ENCODE data around the gene MN1. TPM values are rescaled to one million over a fixed set of nuclear protein-coding genes. Genes with fewer than 3 reads are reported as not detected.

The MN1 gene
- total and polyA plus RNA-seq, 2 of the 8 experiments (the other 6 are each of a cell fraction or from before 2014, with no cell fraction given): 3.1 to 4.9 TPM

DNA sequence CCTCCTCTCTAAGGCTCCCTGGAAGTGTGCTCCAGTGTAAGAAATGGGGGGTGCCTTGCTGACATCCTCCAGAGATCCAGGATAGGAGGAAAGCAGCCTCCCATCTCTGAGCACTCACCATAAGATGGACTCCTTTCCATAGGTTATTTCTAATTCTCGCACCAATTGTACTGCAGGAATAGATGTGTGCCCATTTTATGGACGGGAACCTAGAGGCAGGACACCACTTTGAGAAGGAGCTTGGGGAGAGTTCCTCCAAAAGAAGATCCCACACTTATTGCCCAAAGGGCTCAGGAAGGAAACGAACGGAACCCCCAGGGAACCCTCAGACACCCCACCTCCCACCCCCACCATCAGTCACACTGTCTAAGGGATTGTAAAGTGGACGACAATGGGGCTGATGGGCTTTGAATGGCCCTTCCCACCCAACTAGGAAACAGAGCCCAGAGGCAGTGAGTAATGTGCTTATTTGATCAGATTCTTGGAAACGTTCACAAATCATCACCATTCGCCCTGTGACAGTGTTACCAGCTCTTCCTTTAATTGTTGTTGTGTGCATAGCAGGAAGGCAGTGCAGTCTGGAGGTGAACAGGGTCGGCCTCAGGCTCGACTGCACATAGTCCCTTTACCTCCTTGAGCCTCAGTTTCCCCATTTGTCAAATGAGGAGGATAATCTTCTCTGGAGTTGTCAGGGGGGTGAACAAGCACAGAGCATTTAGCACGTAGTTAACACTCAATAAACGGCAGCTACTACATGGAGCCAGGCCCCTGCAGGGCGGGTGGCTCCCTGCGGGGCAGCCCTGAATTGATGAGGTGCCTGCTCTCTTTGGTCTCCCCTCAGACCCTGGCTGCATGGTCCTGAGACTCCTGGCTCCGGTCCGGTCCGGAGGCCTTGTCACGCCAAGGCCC lies 8.4 kb upstream of the MN1 start:
- ChIA-PET CTCF (ENCODE audit: partially characterized antibody) (interaction anchor here (0.8 to 1.7 kb wide), 8 partner anchors 14 to 273 kb away, joined by 3 to 6 read pairs (median 3); no protein-coding TSS in a partner anchor), POLR2A (ENCODE audit: partially characterized antibody) (interaction anchor here (1.0 kb wide), 1 partner anchor 9 kb away, joined by 3 read pairs; the partner anchor contains the start of gene MN1)
- H4K20me1 ChIP-seq (replicated peaks in 1 of 2; ENCODE audit: control insufficient read depth in 1 of 2, insufficient read depth in 2 of 2, low read length in 2 of 2): no peaks in the 10 kb centered on the region
- no peak overlapping the region for H2BK15ac ChIP-seq (ENCODE audit: low read length)
- H2BK120ac ChIP-seq (replicated peaks; ENCODE audit: low read depth, low read length): no peak overlapping the region
- H2BK12ac ChIP-seq (ENCODE audit: low read depth, low read length): no peak overlapping the region
- no peak overlapping the region for H2AFZ ChIP-seq (ENCODE audit: low read length)
- H3K9ac ChIP-seq (replicated peaks in 1 of 4; ENCODE audit: extremely low read depth in 1 of 4, low read depth in 3 of 4, low read length in 3 of 4): no peak overlapping the region
- H2AK5ac ChIP-seq (ENCODE audit: low read depth, low read length): no peak overlapping the region
- H3K18ac ChIP-seq (ENCODE audit: extremely low read depth, low read length): no peak overlapping the region; the same call in 1 of the 2 replicates
- WGBS, 2 experiments (ENCODE audit: extremely low coverage in 1 of 2, insufficient coverage in 1 of 2, insufficient read length in 1 of 2, insufficient replicate concordance in 2 of 2, low coverage in 1 of 2, low lambda C conversion rate in 2 of 2, missing lambda C conversion rate in 1 of 2): 84% methylated on average over 17 of the region's 17 CpGs; no CpG with 5 or more reads in 1 of the 2 experiments
- no peak overlapping the region for H3K4ac ChIP-seq (replicated peaks; ENCODE audit: insufficient read length, low read depth, low read length)
- peaks cover 2 to 11% (median 6%) of the 10 kb centered on the region in 4 experiments; a peak in 5 of 7 replicates for H3K4me1 ChIP-seq (replicated peaks in 1 of 4; ENCODE audit: control insufficient read depth in 3 of 4, insufficient read depth in 4 of 4, low read length in 3 of 4)
- H2BK20ac ChIP-seq (ENCODE audit: low read length): no peak overlapping the region
- no peak overlapping the region for H4K91ac ChIP-seq (replicated peaks; ENCODE audit: insufficient read length, low read length)
- no peaks in the 10 kb centered on the region for H3K36me3 ChIP-seq (ENCODE audit: control insufficient read depth in 2 of 4, insufficient read depth in 4 of 4, low read length in 3 of 4)
- no peaks in the 10 kb centered on the region for H3K79me1 ChIP-seq (ENCODE audit: low read depth, low read length)
- no peak overlapping the region for H3K56ac ChIP-seq (replicated peaks; ENCODE audit: insufficient read length, low read depth, low read length)
- FAIRE-seq (no peak), DNase-seq (ENCODE audit: low read depth in 1 of 2, low spot score in 2 of 2) (no peak)
- no peak overlapping the region for H3K4me2 ChIP-seq (ENCODE audit: insufficient read depth in 1 of 2, low read depth in 2 of 2, low read length in 2 of 2)
- no peak overlapping the region for H3K4me3 ChIP-seq (ENCODE audit: extremely low read depth in 1 of 4, insufficient read depth in 2 of 4, low read depth in 3 of 4, low read length in 4 of 4)
- TF ChIP-seq JUND (IDR thresholded peaks at IDR 0.05; ENCODE audit: low read length): no peak
- peak; percentile 77 for TF ChIP-seq KDM1A (IDR thresholded peaks at IDR 0.05; ENCODE audit: borderline replicate concordance, low read length)
- TF ChIP-seq, protein P1, sequence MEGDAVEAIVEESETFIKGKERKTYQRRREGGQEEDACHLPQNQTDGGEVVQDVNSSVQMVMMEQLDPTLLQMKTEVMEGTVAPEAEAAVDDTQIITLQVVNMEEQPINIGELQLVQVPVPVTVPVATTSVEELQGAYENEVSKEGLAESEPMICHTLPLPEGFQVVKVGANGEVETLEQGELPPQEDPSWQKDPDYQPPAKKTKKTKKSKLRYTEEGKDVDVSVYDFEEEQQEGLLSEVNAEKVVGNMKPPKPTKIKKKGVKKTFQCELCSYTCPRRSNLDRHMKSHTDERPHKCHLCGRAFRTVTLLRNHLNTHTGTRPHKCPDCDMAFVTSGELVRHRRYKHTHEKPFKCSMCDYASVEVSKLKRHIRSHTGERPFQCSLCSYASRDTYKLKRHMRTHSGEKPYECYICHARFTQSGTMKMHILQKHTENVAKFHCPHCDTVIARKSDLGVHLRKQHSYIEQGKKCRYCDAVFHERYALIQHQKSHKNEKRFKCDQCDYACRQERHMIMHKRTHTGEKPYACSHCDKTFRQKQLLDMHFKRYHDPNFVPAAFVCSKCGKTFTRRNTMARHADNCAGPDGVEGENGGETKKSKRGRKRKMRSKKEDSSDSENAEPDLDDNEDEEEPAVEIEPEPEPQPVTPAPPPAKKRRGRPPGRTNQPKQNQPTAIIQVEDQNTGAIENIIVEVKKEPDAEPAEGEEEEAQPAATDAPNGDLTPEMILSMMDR (IDR thresholded peaks at IDR 0.05; ENCODE audit: control extremely low read depth in 1 of 3, insufficient read depth in 1 of 3, low read depth in 1 of 3, low read length in 3 of 3): no peak
- H3K23me2 ChIP-seq (ENCODE audit: low read depth, low read length): peaks cover 2% of the 10 kb centered on the region; the same call in 1 of the 2 replicates
- H3K27ac ChIP-seq (ENCODE audit: low read depth, low read length): no peak overlapping the region
- H4K8ac ChIP-seq (ENCODE audit: extremely low read depth, insufficient read depth, low read length): no peak overlapping the region; the same call in 1 of the 2 replicates
- no peak overlapping the region for H4K5ac ChIP-seq (ENCODE audit: insufficient read length, low read depth, low read length)
- no peaks in the 10 kb centered on the region for H3K9me3 ChIP-seq (ENCODE audit: insufficient read depth in 2 of 2, low read depth in 1 of 2, low read length in 1 of 2)
- peaks cover 0 to 3% (median 0%) of the 10 kb centered on the region in 4 experiments; a peak in 4 of 7 replicates for H3K27me3 ChIP-seq (replicated peaks in 1 of 4; ENCODE audit: control insufficient read depth in 3 of 4, extremely low read depth in 1 of 4, insufficient read depth in 3 of 4, low read length in 3 of 4)
- H3K79me2 ChIP-seq (ENCODE audit: control insufficient read depth in 1 of 2, insufficient read depth in 2 of 2, low read length in 2 of 2): no peaks in the 10 kb centered on the region
- no peak overlapping the region for H3K23ac ChIP-seq (ENCODE audit: insufficient read length)
- no peak overlapping the region for H2BK5ac ChIP-seq (ENCODE audit: low read depth, low read length)
- H3K14ac ChIP-seq (ENCODE audit: insufficient read length): no peak overlapping the region
